Smooth muscle cell (in vitro differentiated cells): ENCODE data around the gene XYLT1. TPM values are rescaled to one million over a fixed set of nuclear protein-coding genes. Genes with fewer than 3 reads are reported as not detected.

Experiments
- DNase-seq: peaks from one replicate; lab custom pipeline; 2025; ENCODE audit not compliant: unreplicated experiment; lab: John Stamatoyannopoulos, UW
- H2AFZ ChIP-seq: fragments of 200-600 bp; sonication (generic); 2 replicates; pipeline ENCODE4 v1.6.0; 2016; ENCODE audit warnings: antibody characterized with exemption, low read depth, mild to moderate bottlenecking
- H3F3A ChIP-seq: fragments of 200-600 bp; sonication (generic); 2 replicates; pipeline ENCODE4 v1.6.0; 2017; ENCODE audit warnings: antibody characterized with exemption, low read depth
- H3K27ac ChIP-seq: fragments of 200-600 bp; sonication (generic); 2 replicates; pipeline ENCODE4 v1.5.1; 2016; ENCODE audit warnings: low read depth, mild to moderate bottlenecking
- H3K27me3 ChIP-seq: fragments of 200-600 bp; sonication (generic); 2 replicates; pipeline ENCODE4 v1.6.1; 2016; ENCODE audit warnings: low read depth, mild to moderate bottlenecking
- H3K36me3 ChIP-seq: fragments of 200-600 bp; sonication (generic); 2 replicates; pipeline ENCODE4 v1.5.1; 2016; ENCODE audit warnings: low read depth
- H3K4me1 ChIP-seq: fragments of 200-600 bp; sonication (generic); 2 replicates; pipeline ENCODE4 v1.5.1; 2016; ENCODE audit warnings: low read depth
- H3K4me2 ChIP-seq: fragments of 200-600 bp; sonication (generic); 2 replicates; pipeline ENCODE4 v1.6.0; 2016; ENCODE audit warnings: mild to moderate bottlenecking
- H3K4me3 ChIP-seq: fragments of 200-600 bp; sonication (generic); 2 replicates; pipeline ENCODE4 v1.5.1; 2016; ENCODE audit warnings: mild to moderate bottlenecking
- H3K79me2 ChIP-seq: fragments of 200-600 bp; sonication (generic); 2 replicates; pipeline ENCODE4 v1.6.0; 2016; ENCODE audit warnings: low read depth, mild to moderate bottlenecking
- H3K9ac ChIP-seq: fragments of 200-600 bp; sonication (generic); 2 replicates; pipeline ENCODE4 v1.6.0; 2016; ENCODE audit warnings: low read depth
- H3K9me3 ChIP-seq: fragments of 200-600 bp; sonication (generic); replicated peaks from 2 replicates; pipeline ENCODE4 v1.5.1; 2016; ENCODE audit warnings: low read depth
- H4K20me1 ChIP-seq: fragments of 200-600 bp; sonication (generic); 2 replicates; pipeline ENCODE4 v1.6.0; 2016; ENCODE audit warnings: low read depth
- WGBS: methylation state at CpG from one replicate; pipeline ENCODE4 v1.1.7; 2016; ENCODE audit warnings: low lambda C conversion rate; 5-methylcytosine and 5-hydroxymethylcytosine counted together
- polyA plus RNA-seq: library from polyadenylated mRNA; unstranded; fragments of >200 nt; fragmentation: Nextera tagmentation; extraction: Ambion mirVana; gene quantifications from 2 replicates; pipeline ENCODE4 v1.2.1, GENCODE V29; 2016
- total RNA-seq: library from RNA; depleted of rRNA; stranded (reverse); fragments of >200 nt; gene quantifications from 2 replicates; pipeline ENCODE4 v1.2.3, GENCODE V29; 2014
- TF ChIP-seq, protein P1 (sequence below): fragments of 200-600 bp; sonication (generic); IDR thresholded peaks from 2 replicates; pipeline ENCODE4 v1.5.1; 2017; ENCODE audit warnings: borderline replicate concordance, mild to moderate bottlenecking, antibody characterized with exemption; ENCODE audit not compliant: insufficient read depth, poor library complexity, severe bottlenecking

XYLT1 gene
- total and polyA plus RNA-seq, 2 experiments from 2014 or later = 9.5 to 19.9 TPM

GRCh38 chr16:17224350-17224749, 246.4 kb downstream of the XYLT1 start:
- no peak overlapping the region for H3K27ac ChIP-seq
- peaks cover 75% of the 10 kb centered on the region for H4K20me1 ChIP-seq
- no peak overlapping the region for H3K4me3 ChIP-seq
- TF ChIP-seq, protein P1, sequence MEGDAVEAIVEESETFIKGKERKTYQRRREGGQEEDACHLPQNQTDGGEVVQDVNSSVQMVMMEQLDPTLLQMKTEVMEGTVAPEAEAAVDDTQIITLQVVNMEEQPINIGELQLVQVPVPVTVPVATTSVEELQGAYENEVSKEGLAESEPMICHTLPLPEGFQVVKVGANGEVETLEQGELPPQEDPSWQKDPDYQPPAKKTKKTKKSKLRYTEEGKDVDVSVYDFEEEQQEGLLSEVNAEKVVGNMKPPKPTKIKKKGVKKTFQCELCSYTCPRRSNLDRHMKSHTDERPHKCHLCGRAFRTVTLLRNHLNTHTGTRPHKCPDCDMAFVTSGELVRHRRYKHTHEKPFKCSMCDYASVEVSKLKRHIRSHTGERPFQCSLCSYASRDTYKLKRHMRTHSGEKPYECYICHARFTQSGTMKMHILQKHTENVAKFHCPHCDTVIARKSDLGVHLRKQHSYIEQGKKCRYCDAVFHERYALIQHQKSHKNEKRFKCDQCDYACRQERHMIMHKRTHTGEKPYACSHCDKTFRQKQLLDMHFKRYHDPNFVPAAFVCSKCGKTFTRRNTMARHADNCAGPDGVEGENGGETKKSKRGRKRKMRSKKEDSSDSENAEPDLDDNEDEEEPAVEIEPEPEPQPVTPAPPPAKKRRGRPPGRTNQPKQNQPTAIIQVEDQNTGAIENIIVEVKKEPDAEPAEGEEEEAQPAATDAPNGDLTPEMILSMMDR = no peak
- no peaks in the 10 kb centered on the region for H3K79me2 ChIP-seq
- no peak overlapping the region for H2AFZ ChIP-seq
- H3F3A ChIP-seq = no peaks in the 10 kb centered on the region
- DNase-seq = no peak
- H3K4me2 ChIP-seq = no peak overlapping the region
- 83% methylated on average over 5 of the region's 5 CpGs for whole genome bisulfite sequencing
- H3K27me3 ChIP-seq = no peaks in the 10 kb centered on the region
- H3K36me3 ChIP-seq = no peaks in the 10 kb centered on the region
- H3K4me1 ChIP-seq = peaks cover 3% of the 10 kb centered on the region
- H3K9ac ChIP-seq = no peak overlapping the region
- no peaks in the 10 kb centered on the region for H3K9me3 ChIP-seq

DNA sequence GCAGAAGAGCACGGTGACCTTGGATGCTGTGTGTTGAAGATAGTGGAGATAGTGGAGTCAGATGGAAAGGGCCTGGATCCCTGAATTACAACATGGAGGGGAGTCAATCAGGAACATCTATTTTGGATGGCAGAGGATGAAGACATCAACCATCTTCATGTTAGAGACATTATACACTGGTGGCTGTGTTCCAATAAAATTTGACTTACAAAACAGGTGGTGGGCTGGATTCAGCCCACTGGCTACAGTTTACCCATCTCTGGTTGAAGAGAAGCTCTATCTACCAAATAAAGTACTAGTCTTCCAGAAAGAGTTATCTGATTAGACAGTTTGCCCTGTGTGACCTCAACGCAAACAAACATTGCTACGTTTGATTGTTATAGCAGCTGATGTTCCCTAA, 247.2 kb downstream of the XYLT1 start:
- DNase-seq = no peak
- no peak overlapping the region for H2AFZ ChIP-seq
- no peaks in the 10 kb centered on the region for H3K36me3 ChIP-seq
- peaks cover 3% of the 10 kb centered on the region for H3K4me1 ChIP-seq
- H3K9ac ChIP-seq = no peak overlapping the region
- no peak overlapping the region for H3K4me3 ChIP-seq
- WGBS = 95% methylated on average over 3 of the region's 3 CpGs
- H3K9me3 ChIP-seq = no peaks in the 10 kb centered on the region
- H3K27me3 ChIP-seq = no peaks in the 10 kb centered on the region
- H3K27ac ChIP-seq = no peak overlapping the region
- no peaks in the 10 kb centered on the region for H3F3A ChIP-seq
- H3K4me2 ChIP-seq = no peak overlapping the region
- H4K20me1 ChIP-seq = peaks cover 82% of the 10 kb centered on the region
- TF ChIP-seq, protein P1 = no peak
- H3K79me2 ChIP-seq = no peaks in the 10 kb centered on the region

GRCh38 chr16:17222871-17223401, 247.8 kb downstream of the XYLT1 start:
- no peak for DNase-seq
- no peak overlapping the region for H3K27ac ChIP-seq
- H3K27me3 ChIP-seq = no peaks in the 10 kb centered on the region
- H3K9me3 ChIP-seq = no peaks in the 10 kb centered on the region
- H3K4me3 ChIP-seq = no peak overlapping the region
- no peaks in the 10 kb centered on the region for H3K79me2 ChIP-seq
- H3K4me1 ChIP-seq = peaks cover 3% of the 10 kb centered on the region
- 81% methylated on average over 12 of the region's 12 CpGs for WGBS
- H3K4me2 ChIP-seq = no peak overlapping the region
- peaks cover 84% of the 10 kb centered on the region for H4K20me1 ChIP-seq
- H3K9ac ChIP-seq = no peak overlapping the region
- H3F3A ChIP-seq = no peaks in the 10 kb centered on the region
- TF ChIP-seq, protein P1 = no peak
- H2AFZ ChIP-seq = no peak overlapping the region
- no peaks in the 10 kb centered on the region for H3K36me3 ChIP-seq

DNA sequence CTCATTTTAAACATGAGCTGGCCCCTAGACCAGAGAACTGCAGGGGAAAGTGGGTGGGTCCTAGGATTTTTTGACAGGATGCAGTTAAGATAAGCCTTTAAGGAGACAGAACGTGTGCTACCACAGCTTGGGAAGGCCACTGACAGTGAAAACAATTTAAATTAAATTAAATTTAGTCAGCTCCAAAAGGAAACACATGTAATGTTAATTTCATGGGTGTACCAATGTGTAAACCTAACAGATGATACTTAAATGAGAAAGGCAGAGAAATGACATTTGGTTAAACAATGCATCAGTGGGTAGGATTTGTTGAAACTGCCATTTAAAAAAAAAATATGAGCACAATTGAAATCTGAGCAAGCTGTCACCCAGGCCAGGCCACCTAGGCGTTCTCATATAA, 250.8 kb downstream of the XYLT1 start:
- Histone ChIP-seq H2AFZ (no peak overlapping the region), H3K4me2 (no peak overlapping the region), H3K4me3 (no peak overlapping the region), H3K79me2 (no peaks in the 10 kb centered on the region), H3K9me3 (no peaks in the 10 kb centered on the region), H3K9ac (no peak overlapping the region), H3F3A (no peaks in the 10 kb centered on the region), H3K27ac (no peak overlapping the region), H3K4me1 (peaks cover 3% of the 10 kb centered on the region), H3K36me3 (no peaks in the 10 kb centered on the region), H4K20me1 (peaks cover 80% of the 10 kb centered on the region), H3K27me3 (no peaks in the 10 kb centered on the region)
- TF ChIP-seq, protein P1 = no peak
- no peak for DNase-seq
- 58% methylated on average over 2 of the region's 2 CpGs for WGBS
